Neural cell (in vitro differentiated cells): ENCODE data around the gene KANSL3.

ENCODE experiments used
- EZH2 ChIP-seq: fragments of 200-600, 300-800 bp; shearing (Covaris generic), sonication (generic); IDR thresholded peaks from 2 replicates; pipeline ENCODE4 v1.6.1; 2014; ENCODE audit warnings: antibody characterized with exemption, low read length, borderline replicate concordance, mild to moderate bottlenecking; ENCODE audit not compliant: insufficient read depth, poor library complexity, severe bottlenecking
- MXI1 ChIP-seq: fragments of 450-650 bp; conservative IDR thresholded peaks from 2 replicates; pipeline ENCODE4 v1.6.1; 2014; ENCODE audit warnings: antibody characterized with exemption, mild to moderate bottlenecking; ENCODE audit not compliant: poor library complexity, severe bottlenecking
- POLR2AphosphoS5 ChIP-seq: IDR thresholded peaks from 2 replicates; pipeline ENCODE4 v1.6.1; 2012
- RAD21 ChIP-seq: fragments of 450-650 bp; conservative IDR thresholded peaks from 2 replicates; pipeline ENCODE4 v1.6.1; 2014; ENCODE audit warnings: antibody characterized with exemption, mild to moderate bottlenecking, moderate library complexity
- SMC3 ChIP-seq: fragments of 450-650 bp; conservative IDR thresholded peaks from 2 replicates; pipeline ENCODE4 v1.6.1; 2014; ENCODE audit warnings: antibody characterized with exemption, mild to moderate bottlenecking, moderate library complexity; ENCODE audit not compliant: poor library complexity
- TF ChIP-seq, protein P1 (sequence below): fragments of 450-650 bp; IDR thresholded peaks from 2 replicates; pipeline ENCODE4 v1.5.1; 2014; ENCODE audit warnings: antibody characterized with exemption, mild to moderate bottlenecking, moderate library complexity; ENCODE audit not compliant: poor library complexity, severe bottlenecking
- TF ChIP-seq, protein P2 (sequence below): IDR thresholded peaks from 2 replicates; pipeline ENCODE4 v1.6.1; 2012; ENCODE audit warnings: borderline replicate concordance

DNA sequence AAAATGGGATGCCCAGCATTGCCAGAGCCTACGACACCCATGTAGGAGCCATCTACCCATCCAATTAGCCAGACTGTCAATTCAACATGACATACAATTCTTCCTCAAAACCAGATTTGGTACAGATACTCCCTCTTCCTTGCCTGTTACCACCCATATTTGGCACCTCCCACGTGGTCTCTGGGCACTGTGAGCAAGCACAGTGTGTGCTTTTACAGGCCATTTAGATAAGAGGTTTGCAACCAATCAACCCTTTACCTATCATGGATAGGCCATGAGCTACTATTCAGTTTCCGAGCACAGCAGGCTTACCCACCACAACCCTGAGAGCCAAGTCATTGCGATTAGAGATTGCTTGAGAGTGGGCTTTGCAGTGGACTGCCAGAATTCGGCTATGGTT is 60.6 kb downstream of the KANSL3 start:
- no peak for TF ChIP-seq POLR2AphosphoS5
- TF ChIP-seq, protein P1, sequence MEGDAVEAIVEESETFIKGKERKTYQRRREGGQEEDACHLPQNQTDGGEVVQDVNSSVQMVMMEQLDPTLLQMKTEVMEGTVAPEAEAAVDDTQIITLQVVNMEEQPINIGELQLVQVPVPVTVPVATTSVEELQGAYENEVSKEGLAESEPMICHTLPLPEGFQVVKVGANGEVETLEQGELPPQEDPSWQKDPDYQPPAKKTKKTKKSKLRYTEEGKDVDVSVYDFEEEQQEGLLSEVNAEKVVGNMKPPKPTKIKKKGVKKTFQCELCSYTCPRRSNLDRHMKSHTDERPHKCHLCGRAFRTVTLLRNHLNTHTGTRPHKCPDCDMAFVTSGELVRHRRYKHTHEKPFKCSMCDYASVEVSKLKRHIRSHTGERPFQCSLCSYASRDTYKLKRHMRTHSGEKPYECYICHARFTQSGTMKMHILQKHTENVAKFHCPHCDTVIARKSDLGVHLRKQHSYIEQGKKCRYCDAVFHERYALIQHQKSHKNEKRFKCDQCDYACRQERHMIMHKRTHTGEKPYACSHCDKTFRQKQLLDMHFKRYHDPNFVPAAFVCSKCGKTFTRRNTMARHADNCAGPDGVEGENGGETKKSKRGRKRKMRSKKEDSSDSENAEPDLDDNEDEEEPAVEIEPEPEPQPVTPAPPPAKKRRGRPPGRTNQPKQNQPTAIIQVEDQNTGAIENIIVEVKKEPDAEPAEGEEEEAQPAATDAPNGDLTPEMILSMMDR: no peak
- no peak for TF ChIP-seq SMC3
- TF ChIP-seq, protein P2, sequence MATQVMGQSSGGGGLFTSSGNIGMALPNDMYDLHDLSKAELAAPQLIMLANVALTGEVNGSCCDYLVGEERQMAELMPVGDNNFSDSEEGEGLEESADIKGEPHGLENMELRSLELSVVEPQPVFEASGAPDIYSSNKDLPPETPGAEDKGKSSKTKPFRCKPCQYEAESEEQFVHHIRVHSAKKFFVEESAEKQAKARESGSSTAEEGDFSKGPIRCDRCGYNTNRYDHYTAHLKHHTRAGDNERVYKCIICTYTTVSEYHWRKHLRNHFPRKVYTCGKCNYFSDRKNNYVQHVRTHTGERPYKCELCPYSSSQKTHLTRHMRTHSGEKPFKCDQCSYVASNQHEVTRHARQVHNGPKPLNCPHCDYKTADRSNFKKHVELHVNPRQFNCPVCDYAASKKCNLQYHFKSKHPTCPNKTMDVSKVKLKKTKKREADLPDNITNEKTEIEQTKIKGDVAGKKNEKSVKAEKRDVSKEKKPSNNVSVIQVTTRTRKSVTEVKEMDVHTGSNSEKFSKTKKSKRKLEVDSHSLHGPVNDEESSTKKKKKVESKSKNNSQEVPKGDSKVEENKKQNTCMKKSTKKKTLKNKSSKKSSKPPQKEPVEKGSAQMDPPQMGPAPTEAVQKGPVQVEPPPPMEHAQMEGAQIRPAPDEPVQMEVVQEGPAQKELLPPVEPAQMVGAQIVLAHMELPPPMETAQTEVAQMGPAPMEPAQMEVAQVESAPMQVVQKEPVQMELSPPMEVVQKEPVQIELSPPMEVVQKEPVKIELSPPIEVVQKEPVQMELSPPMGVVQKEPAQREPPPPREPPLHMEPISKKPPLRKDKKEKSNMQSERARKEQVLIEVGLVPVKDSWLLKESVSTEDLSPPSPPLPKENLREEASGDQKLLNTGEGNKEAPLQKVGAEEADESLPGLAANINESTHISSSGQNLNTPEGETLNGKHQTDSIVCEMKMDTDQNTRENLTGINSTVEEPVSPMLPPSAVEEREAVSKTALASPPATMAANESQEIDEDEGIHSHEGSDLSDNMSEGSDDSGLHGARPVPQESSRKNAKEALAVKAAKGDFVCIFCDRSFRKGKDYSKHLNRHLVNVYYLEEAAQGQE: no peak
- no peak for TF ChIP-seq RAD21
- TF ChIP-seq EZH2: no peak
- no peak for TF ChIP-seq MXI1
